SIG-M5 treated with dmso at 0.1 percent for 504 hours (cell line): ENCODE data around the gene OPTC.
"Not testable (repeated sequence)": the region's sequence is repeated elsewhere in the genome, so short reads cannot be mapped to it uniquely, and the experiment has no call there.

Experiments
- DNase-seq: peaks from one replicate; lab custom pipeline; 2025; ENCODE audit not compliant: unreplicated experiment; lab: John Stamatoyannopoulos, UW

Gene OPTC

DNA sequence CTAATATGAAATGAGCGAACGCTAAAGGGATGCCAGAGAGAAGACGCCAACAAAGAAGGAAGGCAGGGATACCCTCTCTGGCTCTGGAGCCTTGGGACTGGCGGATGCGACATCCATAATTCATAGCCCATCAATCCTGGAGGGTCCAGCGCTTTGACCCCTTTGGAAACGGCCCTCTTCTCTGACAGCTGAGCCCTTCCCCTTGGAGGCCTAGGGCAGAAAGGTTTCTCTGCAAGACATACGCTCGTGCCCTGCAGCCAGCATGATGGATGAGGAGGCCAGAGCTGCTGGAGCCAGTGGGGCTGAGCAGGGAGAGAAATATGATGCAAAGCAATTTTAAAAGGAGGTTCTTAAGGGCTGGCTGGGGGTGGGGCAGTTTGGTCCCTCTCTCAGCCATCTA lies 22.2 kb downstream of the OPTC start:
- no peak for DNase-seq

DNA sequence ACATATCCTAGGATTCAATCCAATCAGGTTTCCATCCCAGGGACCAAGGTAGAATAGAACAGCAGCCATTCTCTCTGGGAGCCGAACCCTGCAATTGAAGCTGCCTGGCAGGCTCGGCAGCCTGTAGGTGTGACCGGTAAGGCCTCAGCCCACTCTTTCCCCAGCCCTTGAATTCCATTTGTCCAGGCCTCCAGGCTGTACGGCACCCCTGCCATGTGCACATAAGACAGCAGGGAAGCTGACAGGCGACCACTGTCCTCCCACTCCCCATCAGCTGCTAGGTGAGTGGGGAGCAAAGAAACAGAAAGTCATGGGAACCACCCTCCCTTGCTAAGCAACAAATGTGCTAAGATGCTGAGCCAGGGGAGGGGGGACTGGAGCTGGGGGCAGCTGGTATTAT lies 23.0 kb downstream of the OPTC start:
- no peak for DNase-seq

DNA sequence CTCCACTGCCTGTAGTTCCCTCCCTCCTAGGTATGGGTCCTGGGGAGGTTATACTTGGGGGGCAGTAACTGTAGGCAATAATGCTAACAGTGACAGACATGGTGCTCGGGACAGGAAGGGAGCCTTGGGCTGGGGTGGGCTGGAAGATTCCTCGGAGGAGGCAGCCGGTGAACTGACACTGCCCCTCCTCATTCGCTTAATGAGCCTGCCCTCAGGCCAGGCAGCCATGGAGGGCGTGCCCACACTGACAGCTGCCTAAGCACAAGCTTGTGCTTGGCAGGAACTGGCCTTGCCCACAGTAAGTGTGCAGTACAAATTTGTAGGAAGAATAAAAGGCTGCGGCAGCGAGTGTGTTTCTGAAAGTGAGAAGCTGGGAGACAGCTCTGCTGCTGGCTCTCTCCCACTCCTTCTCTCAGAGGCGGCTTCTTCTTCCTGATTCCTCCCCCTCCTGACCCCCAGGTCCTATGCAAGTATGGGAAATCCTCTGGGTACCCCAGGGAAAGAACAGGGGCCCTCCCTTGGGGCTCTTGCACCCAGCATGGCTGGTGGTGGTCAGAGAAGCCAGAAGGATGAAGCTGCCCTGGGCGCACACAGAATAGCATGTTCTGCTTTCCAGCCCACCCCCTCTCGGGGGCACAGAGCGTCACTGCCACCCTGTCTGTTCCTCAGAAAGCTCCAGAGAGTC lies 23.6 kb downstream of the OPTC start:
- no peak for DNase-seq

DNA sequence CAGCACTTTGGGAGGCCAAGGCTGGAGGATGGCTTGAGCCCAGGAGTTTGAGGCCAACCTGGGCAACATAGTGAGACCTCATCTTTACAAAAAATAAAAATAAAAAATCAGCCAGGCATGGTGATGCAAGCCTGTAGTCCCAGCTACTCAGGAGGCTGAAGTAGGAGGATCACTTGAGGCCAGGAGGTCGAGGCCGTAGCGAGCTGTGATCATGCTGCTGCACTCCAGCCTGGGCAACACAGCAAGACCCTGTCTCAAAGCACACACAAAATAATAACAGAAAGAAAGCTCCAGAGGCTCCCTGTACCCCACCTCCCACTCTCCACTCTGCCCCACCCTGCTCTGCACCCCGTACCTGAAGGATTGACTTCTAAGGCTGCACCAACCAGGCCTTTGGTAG lies 24.2 kb downstream of the OPTC start:
- not testable (repeated sequence) for DNase-seq

DNA sequence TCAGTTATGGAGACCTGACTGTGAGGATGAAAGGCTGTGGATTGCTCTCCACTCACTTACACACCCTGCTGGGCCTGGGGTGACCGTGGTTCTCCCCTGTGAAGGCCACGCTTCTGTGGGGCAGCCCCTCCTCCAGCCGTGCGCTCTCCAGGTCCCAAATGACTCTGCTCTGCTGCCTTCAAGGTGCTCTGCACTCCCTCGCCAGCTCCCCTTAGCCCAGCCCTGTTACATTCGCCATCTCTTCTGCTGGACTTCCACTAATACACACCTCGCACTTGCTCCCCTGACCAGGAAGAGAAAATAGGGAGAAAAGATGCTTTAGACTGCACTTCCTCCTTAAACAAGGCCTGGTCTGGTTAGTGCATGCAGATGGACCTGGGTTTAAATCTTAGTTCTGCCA lies 24.6 kb downstream of the OPTC start:
- no peak for DNase-seq

DNA sequence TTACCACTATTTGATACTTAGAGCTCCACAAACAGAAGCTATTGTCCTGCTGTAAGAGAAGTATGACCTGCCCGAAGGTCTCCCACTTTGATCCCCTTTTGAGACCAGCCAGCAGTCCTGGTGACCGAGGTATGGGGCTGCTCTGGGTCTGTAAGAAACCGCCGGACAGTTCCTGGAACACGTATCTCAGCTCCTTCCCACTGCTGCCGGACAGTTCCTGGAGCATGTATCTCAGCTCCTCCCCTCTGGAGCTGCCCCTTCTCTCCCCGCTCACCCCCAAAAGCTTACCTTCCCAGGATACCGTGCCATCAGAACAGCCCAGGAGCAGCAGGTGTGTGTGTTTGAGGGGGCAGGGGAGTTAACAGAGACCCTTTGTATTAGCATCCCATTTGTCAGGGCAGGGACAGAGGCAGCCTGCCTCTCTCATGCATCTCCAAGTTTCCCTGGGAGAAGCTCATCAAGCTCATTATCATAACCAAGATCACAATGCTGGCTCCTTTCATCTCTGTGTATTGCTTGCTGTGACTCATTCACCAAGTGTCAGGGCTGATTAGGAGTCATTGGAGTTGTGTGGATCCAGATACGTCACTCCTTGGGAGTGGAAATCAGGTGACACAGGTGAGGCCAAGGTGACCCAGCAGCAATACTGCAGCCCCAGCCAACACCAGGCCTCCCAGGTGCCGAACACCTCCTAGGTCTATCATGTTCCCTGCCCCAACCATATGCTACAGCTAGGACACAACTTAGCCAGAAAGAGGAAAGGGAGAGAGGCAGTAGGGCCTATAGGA lies 25.3 kb downstream of the OPTC start:
- DNase-seq: no peak

DNA sequence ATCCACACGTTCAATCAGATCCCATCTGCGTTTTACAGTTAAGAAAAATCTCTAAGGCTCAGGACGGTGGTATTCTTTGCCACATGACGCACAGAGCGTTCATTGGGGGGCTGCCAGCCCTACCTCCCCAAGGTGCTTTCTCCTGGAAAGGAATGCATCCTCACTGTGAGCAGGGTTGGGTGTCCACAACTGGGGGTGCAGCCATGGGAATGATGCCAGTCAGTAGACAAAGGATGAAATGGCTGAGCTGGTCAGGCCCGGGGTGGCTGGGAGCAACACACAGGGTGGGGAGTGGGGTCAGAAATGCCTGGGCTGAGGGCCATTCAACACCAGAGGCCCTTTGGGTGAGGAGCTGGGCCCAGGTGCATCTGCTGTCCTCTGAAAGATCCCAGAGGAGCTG lies 25.9 kb downstream of the OPTC start:
- DNase-seq: no peak

DNA sequence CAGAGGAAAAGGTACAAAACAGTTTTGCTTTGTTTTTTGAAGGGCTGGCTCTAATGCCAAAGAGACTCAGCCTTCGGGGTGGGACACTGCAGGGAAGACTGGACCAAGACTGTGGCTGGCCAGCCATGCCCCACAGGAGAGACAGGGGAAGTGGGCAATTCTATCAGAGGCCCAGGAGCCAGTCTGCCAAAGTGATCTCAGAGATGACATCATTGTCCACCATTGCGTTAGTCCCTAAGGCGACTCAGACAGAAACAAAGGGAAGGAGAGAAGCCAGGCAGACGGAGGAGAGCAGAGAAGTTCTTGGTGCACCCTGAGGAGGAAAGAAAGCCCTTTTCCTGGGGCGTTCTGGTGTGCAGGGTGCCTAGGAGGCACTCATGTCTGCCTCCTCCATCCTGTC lies 26.4 kb downstream of the OPTC start:
- no peak for DNase-seq

DNA sequence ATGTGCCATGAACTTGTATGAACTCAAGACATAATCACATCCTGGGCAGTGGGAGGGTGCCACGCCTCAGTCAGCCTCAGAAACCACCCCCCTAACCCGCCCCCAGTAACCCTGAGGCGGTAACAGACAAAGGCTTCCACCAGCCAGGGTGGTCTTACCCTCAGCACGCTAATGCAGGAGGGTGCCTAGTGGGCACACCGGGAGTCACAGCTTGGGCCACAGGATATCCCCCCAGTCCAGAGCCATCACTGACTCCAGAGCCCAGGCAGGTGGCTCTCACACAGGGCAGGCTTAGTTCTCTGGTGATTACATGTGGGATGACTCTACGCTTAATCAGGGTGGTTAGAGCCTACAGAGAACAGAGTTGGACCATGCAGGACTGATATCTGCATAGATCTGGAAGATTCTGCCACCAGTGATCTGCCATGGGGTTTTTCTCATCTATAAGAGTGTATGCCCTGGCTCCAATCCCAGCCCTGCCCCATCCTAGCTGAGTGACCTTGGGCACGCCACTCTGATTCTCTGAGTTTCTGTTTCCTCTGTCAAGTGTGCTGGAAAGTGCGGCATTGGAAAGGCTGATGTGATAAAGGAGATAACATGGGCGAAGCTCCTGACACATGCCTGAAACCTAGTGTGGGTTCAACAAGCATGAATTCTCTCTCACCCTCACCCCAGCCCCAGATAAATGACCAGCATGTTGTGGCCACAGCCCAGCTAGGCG lies 27.3 kb downstream of the OPTC start:
- DNase-seq: no peak

DNA sequence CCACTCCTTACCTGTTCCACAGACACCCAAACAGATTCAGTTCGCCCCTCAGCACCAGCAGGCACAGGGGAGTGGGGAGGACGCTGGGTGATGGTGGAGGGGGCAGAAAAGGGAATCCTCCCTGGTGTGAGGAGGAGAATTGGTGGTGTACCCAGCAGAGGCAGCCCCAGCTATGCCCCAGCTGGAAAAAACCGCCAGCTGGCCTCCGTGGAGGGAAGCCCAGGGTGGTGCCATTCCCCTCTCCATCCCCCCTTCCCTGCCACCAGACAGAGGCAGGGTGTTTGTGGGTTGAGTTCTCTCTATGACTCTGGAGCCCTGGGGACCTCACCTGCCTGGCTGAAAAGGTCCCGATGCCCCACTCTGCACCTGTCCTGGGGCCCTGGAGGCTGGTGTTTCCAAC lies 27.9 kb downstream of the OPTC start:
- no peak for DNase-seq

DNA sequence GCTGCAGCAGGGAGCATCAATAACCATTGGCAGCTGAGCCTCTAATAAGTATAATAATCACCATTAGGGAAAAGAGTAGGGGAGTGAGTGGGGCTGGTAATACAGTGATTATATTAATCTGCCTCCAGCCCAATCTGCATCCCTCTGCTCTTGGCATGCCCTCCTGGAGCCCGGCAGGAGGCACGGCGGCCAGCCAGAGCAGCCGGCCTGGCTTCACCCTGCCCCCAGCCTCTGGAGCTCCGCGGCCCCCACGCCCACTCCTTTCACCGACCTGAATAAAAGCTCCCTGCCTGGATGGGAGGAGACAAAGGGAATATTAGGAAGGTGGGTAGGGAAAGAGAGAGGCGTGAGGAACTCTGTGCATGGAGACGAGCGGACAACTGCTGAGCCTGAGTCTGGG lies 28.3 kb downstream of the OPTC start:
- no peak for DNase-seq

DNA sequence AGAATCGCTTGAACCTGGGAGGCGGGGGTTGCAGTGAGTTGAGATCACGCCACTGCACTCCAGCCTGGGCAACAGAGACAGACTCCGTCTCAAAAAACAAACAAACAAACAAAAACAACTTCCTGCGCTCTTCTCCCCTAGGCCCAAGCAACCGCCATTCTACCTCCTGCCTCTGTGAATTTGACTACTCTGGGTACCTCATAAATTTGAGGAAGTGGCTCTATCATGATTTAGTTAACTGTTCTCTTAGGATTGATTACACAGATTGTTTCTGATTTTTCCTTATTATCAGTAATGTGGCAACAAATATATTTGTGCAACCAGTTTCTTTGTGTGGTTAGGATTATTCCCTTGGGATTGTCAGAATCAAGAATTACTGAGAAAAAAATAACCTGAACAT lies 29.7 kb downstream of the OPTC start:
- no peak for DNase-seq

DNA sequence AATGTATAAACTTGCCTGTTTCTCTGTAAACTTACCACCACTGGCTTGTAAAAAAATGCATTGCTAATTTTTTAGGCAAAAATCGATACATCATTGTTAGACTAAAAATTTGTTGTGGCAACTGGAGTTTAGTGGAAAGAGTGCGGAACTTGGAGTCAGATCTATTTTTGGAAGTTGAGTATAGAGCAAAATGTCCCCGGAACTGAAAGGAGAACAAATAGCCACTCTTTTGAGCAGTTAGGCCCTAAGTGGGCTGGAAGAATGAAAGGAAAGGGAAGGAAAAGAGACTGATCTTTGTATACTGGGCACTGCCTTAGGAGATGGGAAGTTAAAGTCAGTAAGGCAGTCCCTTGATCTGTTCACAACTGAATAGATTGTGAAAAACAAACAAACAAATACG lies 30.2 kb downstream of the OPTC start:
- DNase-seq: no peak

DNA sequence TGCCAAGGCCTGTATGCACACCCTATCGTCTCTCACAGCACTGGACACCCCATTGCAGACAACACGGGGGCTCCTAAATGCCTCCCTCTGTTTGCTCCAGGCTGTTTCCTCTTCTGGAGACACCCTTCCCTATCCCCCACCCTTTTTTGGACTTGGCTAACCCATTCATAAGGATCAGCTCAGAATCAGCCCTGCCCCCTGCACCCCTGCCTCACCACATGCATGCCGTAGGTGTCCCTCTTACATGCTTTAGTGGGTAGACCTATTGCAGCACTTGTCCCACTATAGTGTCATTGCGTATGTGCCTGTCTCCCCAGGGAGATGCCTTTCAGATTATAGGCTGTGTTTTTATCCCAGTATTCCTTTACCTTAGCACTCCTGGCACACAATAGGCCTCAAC lies 30.9 kb downstream of the OPTC start:
- DNase-seq: no peak

DNA sequence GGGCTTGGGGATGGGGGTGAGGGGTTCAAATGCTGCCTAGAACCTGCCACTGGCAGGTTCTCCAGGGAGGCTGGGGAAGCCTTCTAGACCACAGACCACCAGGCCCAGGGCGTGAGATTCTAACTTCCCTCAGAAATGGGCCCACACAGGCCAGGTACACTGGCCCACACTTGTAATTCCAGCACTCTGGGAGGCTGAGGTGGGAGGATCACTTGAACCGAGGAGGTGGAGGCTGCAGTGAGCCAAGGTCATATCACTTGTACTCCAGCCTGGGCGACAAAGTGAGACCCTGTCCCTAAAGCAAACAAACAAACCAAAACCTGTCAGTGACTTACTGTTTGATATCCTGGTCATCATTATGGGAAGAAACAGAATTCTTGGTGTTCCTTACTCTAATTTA lies 31.7 kb downstream of the OPTC start:
- DNase-seq: no peak

DNA sequence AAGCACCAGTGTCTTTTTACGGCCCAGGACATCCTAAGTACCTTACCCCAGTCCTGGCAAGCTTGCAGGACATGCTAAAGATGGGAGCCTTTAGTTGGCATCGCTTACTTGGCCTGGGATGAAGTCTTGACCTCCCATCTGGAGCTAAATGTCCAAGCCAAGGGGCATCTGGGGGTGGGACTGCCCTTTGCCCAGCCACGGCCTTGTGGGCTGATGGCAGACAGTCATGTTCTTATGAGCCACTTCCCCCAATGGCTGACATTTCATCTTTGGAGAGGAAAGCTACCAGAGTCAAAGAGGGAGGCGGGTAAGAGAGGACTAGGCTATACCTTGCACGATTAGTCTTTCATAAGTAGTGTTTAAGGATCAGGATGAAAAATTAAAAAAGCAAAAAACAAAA lies 32.2 kb downstream of the OPTC start:
- no peak for DNase-seq

DNA sequence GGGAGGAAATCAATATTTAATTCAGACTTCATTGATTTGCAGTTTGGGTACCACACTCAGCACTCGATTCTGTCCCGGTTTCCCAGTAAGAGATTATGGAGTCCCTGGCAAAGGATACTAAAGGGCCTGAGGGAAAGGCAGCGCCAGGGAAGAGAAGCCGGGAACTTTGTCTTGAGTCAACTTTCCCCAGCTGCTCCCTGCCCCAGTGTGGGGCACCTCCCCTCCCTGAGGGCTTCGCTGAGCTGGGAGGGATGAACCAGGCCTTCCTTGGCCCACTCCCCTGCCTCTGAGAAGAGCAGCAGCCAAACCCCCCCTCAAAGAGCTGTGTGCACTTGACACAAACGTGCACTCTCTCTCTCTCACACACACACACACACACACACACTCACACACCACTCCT lies 32.6 kb downstream of the OPTC start:
- DNase-seq: no peak

DNA sequence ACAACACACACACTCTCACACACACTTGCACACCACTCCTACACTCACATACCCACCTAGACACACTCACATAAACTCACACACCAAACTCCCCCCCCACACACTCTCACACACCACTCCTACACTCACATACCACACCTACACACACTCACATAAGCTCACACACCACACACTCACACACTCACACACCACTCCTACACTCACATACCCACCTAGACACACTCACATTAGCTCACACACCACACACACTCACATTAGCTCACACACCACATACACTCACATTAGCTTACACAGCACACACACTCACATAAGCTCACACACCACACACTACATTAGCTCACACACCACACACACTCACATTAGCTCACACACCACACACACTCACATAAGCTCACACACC lies 33.1 kb downstream of the OPTC start:
- DNase-seq: no peak

DNA sequence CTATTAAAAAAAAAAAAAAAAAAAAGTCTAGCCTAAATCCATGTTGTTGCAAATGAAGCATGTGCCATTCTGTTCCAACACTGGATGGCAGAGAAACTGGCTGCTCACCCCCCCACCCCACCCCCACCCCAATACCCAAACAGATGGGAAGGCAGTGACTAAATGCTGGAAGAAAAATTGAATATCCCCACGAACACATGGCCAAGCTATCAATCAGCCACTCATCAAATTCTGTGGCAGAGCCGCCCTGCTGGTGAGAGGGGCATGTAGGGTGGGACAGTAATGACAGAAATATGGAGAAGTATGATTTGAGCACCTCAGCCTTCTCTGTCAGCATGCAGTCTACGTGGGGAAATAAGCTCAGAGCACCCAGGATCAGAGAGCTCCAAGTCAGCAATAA lies 34.1 kb downstream of the OPTC start:
- no peak for DNase-seq

DNA sequence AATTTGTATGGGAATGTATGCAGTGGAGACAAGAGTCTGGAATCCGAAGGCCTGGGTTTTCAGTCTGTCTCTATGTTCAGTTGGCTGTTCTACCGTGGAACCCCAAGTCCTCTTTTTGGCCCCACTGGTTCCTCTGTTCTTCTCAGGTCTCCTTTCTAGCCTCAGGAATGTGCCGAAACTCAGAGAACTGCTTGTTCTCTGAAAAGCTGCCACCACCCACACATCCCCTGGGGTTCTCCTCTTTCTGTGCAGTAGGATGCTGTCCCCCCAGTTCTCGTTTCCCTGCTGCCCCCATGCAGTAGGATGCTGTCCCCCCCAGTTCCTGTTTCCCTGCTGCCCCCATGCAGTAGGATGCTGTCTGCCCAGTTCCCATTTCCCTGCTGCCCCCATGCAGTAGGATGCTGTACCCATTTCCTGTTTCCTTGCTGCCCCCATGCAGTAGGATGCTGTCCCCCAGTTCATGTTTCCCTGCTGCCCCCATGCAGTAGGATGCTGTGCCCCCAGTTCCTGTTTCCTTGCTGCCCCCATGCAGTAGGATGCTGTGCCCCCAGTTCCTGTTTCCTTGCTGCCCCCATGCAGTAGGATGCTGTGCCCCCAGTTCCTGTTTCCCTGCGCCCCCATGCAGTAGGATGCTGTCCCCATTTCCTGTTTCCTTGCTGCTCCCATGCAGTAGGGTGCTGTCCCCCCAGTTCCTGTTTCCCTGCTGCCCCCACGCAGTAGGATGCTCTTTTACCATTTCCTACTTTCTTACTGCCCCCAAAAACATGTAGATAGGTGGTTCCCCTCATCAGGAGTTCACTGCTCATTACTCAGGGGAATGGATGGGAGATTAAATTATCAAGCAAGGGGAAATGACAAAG lies 35.3 kb downstream of the OPTC start:
- peak; percentile 42 for DNase-seq

DNA sequence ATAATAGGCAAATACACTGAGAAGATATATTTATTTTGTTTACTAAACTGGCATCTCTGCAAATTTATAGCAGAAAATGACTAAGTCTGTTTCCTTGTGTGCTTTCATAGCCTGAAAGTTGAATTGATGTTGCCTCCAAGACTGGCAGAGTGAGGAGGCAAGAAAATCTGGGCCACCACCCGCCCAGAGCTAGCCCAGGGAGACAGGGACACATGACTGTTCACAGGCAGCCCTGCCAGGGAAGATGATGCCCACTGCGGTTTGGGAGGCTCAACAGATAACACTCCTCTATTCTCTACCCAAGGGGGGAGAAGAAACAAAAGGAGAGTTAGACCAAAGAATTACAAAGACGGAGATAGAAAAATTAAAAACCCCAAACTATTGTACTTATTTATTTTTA lies 37.1 kb downstream of the OPTC start:
- DNase-seq: no peak
